Left forelimb (tissue), 1 donor: ENCODE measurements around the gene BABAM1.

Experiments
- DNase-seq: peaks from one replicate; pipeline ENCODE4 v3.0.0-alpha.2; 2018; ENCODE audit warnings: low spot score

BABAM1 gene

DNA sequence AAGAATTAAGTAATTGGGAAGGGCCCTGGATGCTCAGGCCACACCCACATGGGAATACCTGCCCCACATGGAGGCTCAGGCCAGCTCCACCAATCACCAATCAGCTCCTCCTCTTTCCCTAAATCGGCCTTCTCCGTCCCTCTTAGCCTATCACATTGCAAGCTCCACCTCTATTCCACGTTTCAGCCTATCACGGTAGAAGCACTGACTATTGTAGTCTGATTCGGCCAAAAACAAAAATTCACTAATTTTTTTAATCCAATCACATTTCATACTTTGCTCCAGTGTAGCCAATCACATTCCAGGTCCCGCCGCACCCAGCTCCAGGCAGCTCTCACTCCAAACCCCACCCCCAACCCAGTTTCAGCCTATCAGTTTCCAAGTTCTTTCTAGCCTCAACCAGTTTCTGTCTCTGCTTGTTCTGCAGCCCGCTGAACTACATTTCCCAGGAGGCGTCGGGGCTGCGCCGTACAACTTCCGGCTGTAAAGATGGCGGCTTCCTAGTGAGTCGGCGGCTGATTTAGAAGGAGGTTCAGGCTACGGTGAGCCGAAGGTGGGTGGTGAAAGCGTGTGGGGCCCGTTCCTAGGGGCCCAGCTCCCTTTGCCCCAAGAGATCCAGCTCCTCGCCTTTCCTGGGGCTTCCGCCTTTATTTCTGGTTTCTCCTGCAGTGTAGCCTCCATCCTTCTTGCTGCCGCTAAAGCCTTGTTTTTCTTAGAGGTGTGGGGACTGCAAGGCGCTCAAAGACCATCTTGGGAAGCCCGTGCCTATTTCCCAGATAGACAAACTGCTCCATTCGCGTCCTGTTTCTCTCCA lies at the start of gene BABAM1:
Gene BABAM1, plus strand, starts transcription at position 469 of the 814 bp plus-strand sequence. CDS start 1,364 bp downstream, outside the sequence.
- DNase-seq, result peak; percentile 96

DNA sequence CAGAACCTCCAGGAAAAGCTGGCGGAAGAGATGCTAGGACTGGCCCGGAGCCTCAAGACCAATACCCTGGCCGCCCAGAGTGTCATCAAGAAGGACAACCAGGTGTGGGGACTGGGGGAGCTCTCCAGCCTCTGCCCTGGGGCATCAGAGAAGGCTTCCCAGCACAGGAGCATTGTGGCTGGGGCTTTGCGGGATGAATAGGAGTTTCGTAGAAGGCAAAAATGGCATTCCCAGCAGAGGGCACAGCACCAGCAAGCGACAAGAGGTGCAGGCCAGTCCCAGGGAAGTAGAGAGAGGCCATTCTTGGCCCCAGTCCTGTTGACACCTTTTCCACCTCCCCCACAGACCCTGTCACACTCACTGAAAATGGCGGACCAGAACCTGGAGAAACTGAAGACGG lies 48.0 kb upstream of the BABAM1 start:
- no peak for DNase-seq

DNA sequence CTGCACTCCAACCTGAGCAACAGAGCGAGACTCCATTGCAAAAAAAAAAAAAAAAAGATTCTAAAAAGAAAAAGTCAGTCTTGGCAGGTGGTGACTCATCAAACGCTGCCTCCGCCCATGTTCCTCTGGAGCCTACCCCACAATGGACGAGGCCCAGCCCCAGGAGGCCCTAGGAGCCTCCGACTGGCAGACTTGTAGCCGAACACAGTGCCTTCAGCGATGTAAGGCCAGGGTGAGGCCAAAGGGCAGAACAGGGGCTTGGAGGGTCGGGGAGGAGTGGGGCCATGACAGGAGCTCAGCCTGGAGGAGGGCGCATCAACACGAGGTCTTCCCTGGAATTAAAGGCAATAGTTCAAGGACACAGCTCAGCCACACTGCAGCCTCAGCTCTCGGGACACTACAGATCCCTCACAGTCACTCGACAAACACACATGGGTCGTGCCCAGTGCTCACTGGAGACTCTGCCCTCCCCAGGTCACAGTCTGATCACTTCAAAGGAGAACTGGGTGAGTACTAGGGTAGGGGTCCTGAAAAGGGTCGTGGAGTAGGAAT lies 47.0 kb upstream of the BABAM1 start:
- no peak for DNase-seq

DNA sequence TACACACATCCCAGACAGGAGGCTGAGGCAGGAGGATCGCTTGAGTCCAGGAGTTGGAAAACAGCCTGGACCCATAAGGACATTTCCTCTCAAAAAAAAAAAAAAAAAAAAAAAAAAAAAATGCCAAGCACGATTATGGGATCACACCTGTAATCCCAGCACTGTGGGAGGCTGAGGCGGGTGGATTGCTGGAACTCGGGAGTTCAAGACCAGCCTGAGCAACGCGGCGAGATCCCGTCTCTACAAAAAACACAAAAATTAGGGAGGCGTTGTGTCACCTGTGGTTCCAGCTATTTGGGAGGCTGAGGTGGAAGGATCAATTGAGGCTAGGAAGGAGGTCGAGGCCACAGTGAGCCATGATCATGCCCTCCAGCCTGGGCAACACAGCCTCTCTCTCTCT lies 42.2 kb upstream of the BABAM1 start:
- no peak for DNase-seq

DNA sequence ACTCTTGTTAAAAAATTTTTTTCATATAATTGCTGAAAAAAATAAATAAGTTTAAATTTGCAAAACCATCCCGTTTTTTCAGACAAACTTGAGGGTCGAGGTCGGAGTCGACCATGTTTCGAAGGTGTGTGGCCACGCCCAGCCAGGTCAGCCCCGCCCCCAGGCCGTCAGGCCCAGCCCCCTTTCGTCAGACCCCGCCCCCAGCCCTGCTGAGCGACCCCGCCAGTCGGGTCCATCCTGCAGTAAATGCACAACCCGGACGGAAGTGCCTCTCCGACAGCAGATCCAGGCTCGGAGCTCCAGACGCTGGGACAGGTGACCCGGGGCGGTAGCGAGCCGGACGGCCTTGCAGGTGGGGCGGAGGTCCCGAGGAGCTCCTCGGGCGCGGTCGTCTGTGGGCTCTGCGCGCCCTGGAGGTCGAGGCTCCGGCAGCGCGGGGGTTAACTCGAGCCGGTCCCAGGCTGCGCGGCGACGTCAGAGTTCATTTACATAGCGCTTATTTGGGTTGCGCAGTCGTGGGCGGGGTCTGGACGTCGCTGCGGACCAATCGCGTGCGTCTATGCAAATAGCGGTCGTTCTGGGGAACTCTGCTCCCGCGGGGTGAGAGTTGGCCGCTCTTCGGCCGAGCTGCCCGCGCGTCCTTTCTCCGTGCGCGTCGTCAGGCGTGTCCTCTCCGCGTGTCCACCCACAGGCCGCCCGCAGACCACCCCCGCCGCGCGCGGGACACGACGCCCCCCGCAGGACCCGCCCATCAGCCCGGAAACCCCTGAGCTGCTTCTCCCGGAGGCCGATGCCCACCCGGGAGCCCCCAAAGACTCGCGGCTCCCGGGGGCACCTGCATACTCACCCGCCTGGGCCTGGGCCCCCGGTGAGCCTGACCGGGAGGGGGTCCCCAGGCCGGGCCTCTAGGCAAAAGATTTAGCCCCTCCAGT lies 41.0 kb upstream of the BABAM1 start, which contains the start of gene OCEL1:
Gene OCEL1, plus strand, starts transcription at position 225 of the 932 bp plus-strand sequence. Its CDS starts 22 bp downstream, at position 247.
- DNase-seq, result peak; percentile 99

DNA sequence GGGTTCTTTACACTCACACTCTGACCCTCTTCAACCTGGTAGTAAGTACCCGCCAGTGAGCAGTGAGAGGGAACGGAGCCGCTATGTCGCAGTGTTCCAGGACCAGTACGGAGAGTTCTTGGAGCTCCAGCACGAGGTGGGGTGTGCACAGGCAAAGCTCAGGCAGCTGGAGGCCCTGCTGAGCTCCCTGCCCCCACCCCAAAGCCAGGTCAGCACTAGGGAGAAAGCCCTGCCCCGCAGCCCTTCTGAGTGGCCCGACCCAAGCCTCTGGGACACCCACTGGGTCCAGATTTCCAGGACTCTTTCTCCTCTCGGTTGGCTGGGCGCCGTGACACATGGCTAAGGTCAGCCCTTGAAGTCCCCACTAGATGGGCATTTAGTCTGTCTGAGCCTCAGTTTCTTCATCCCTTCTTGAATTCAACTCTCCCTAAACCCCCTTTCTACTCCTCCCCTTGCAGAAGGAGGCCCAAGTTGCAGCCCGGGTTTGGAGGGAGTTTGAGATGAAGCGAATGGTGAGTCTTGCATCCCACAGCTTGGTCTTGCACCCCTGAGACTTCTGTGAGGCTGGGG lies 39.4 kb upstream of the BABAM1 start:
- no peak for DNase-seq

DNA sequence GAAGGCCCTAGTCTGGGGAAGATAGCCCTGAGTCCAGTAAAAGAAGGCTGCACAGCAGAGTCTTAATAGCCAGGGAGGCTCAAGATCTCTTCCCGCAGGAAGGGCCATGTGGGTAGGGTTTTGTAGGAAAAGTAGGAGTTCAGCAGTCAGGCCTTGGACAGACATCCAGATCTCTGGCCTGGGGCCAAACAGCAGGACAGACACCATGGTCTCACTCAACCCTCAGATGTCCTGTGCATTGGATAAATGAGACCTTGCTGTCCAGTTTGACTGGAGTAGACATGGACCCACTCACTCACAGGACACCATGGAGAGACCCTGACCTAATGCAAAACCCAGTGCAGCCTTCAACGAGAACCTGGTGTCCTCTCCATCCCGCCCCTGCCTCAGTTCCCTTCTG lies 37.4 kb upstream of the BABAM1 start:
- no peak for DNase-seq

DNA sequence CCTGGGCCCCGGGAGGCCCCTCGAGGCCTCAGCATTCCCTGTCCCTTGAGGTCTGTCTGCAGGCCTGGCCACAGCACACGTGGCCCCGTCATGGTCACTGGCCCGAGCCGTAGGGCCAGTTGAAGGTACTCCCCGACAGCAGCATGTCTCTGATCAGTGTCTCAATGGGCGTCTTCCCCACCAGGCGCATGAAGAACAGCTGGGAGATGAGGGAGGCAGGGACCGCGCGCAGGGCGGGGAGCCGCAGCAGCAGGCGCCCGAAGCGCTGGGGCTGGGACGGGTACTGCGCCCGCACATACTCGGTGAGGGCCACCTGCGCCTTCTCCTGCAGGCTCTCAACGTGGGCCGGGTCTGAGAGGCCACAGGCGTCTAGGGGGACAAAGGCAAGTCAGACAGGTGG lies 35.0 kb upstream of the BABAM1 start:
- DNase-seq, result no peak

DNA sequence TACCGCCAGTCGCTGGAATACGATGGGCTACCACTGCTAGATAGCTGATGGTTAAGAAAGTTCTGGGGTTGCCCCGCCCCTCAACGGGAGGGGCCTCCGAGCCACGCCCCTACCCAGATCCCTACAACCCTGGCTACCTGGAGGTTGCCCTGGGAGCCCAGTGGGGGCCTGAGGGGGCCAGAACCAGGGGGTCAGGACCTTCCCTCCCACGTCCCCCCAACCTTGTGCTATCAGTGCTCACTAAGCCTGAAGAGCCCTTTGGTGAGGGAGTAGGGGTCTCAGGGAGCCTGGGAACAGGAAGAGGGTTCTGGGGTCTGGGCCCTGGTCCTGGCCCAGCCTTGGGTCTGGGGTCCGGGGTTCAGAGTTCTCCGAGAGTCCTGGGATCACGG lies 32.3 kb upstream of the BABAM1 start:
- no peak for DNase-seq

DNA sequence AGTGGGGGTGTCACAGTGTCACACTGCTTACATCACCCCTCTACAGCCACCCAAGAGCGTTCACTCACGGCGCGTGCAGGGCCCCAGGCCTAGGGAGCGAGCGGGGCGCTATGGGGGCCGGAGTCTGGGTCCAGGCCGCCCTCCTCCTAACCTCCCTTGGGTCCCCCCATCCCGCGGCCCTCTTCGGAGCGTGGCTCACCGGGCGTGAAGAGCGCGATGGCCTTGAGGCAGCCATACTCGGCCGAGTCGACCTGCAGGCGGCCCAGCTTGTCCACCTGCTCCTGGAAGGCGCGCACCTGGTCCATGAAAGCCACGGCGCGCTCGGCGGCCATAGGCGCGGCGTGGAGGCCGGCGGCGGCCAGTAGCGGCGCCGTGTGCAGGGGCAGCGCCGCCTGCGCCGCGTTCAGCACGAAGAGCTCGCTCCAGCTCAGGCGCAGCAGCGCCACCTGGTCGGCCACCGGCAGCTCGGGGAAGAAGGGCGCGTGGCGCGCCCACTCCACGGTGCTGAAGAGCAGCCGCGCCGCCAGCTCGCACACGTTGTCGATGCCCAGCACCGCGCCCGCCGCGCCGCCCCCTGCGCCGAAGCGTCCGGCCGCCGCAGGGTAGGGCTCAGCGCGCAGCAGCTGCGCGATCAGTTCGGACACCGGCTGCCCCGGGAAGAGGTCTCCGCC lies 31.8 kb upstream of the BABAM1 start:
- DNase-seq, result peak; percentile 79

DNA sequence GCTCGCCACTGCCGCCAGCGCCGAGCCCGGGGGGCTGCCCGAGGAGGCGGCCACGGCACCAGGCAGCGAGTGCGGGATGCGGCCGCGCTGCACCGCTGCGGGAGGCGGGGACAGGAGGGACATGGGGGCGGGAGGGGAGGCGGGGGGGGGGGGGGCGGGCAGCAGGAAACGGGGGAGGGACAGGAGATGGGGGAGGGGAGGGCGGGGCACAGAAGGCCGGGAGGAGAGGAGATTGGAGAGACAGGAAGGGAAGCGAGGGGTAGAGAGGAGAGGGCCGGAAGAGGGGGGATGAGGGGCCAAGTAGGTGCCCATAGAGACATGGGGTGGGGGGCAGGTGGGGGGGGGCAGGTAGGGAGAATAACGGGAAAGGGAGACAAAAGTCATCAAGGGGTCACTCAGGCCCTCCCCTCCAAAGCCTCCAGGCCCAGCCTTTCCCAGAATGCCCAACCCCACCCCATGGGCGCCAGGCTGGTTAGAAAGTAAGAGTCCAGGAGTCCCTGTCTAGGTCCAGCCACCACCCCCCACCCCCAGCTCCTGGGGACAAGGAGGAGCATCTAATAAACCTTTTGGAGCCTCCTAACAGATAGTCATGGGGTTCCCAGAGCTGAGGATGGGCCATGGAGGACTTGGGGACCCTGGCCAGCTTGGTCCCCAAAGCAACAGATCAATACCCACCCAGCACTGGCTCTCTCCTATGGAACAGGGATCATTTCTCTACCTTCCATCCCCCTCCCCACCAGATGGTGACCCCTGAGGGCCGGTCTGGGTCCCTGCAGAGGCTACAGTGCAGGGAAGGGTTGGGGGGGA lies 31.1 kb upstream of the BABAM1 start:
- DNase-seq, result no peak

DNA sequence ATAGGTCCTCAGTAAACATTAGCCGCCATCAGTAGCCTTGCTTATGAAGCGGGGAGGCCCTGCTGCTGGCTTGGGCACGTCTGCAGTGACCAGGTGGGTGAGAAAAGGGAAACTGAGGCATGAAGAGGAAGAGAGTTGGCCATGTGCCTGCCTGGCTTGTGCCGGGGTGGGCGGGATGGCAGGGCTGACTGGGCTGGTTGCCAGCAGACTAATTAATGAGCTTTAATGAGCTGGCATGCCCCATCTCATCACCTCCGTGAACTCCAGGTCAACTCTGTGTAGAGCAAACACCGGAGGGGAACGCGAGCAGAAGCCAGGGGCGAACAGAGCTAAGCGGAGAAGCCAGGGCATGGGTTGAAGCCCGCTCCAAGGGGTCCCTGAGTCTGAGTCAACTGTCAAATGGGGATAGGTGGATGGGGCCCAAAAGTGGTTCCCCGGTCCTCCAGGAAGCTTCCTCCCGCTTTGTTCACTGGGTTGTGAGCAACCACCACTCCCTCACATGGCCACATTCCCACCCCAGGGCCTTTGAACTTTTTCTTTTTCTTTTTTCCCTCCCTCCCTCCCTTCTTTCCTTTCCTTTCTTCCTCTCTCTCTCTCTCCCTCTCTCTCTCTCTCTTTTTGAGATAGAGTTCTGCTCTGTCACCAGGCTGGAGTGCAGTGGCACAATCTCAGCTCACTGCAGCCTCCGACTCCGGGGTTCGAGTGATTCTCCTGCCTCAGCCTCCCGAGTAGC lies 30.3 kb upstream of the BABAM1 start:
- DNase-seq, result no peak

DNA sequence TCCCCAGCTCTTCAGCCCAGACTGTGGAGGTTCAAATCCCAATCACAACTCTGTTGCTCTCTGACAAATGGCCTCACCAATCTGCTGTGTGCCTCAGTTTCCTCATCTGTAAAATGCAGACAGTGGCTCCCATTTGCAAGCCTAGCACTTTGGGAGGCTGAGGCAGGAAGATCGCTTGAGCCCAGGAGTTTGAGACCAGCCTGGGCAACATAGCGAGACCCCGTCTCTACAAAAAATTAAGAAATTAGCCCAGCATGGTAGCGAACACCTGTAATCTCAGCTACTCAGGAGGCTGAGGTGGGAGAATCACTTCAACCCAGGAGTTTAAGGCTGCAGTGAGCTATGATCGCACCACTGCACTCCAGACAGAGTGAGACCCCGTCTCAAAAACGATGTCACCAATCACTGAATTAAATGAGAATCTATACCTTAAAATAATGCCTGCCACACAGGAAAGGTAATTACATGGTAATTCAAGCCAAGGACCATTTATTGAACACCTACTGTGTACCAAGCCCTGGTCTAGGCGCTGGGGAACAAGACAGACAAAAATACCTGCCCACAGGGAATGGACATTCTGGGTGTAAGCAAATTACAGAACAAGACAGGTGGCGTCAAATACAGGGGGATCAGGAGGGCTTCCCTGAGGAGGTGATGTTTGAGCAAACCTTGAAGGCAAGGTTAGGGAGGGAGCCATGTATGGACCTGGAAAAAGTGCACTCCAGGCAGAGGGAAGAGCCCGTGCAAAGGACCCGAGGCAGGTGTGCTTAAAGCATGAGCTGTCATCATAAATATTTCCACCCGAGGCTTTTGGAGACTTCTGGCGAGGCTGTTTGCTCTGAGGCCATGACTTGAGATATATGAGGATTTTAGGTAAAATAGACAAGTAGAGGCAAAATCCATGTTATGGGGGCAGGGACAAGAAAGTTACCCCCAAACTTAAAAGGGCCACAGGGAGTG lies 29.2 kb upstream of the BABAM1 start:
- DNase-seq, result no peak

DNA sequence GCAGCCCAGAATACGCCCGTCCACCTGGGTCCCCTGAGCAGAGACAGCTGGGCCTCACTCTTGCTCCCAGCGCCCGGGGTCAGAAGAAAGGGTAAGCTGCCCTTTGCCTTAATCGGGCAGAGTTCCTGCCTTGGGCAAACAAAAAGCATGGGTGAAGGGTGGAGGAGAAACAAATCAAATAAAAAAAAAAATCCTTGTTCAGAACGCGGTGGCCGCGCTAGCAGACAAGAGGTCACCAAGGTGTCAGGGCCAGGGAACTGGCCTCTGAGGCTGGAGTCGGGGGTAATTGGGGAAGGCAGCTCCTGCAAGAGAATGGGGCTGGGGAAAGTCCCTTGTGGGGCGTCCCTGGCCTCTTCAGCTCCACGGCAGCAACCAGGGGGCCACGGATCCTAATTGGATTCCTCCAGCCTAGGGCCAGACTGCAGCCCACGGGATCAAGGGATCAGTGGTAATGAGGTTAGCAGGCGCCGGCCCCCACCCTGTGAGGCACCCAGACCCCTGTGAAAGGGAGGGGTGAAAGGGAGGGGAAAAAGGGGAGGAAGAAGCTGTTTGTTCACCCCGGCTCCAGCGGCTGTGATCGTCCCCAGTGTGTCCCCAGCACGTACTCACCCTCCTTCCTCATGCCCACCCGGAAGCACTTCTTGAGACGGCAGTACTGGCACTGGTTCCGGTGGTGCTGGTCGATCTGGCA lies 27.0 kb upstream of the BABAM1 start:
- no peak for DNase-seq

DNA sequence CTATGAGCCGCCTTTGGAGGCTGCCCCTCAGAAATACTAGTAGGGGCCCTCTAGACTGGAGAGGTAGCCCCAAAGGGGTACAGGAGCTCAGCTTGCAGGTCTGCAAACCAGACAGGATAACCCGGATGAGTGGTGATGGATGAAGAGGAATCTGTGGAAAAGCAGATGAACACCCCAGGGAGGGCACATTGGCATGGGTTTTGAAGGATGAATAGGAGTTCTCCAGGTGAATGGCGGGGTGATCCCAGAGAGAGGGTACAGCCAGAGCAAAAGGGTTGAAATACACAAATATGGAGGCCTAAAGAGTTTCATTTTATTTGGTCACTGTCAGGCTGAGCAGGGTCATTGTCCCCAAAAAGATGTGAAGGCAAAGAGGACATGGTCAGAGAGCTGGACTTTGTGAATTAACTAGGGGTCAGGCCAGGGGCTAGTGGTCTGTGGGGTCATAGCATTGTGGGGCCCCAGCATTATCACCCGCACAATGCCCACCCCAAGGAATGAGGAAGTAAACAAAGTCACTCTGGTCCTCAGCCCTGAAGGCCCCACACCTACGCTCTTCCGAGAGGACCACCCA lies 26.3 kb upstream of the BABAM1 start:
- no peak for DNase-seq

DNA sequence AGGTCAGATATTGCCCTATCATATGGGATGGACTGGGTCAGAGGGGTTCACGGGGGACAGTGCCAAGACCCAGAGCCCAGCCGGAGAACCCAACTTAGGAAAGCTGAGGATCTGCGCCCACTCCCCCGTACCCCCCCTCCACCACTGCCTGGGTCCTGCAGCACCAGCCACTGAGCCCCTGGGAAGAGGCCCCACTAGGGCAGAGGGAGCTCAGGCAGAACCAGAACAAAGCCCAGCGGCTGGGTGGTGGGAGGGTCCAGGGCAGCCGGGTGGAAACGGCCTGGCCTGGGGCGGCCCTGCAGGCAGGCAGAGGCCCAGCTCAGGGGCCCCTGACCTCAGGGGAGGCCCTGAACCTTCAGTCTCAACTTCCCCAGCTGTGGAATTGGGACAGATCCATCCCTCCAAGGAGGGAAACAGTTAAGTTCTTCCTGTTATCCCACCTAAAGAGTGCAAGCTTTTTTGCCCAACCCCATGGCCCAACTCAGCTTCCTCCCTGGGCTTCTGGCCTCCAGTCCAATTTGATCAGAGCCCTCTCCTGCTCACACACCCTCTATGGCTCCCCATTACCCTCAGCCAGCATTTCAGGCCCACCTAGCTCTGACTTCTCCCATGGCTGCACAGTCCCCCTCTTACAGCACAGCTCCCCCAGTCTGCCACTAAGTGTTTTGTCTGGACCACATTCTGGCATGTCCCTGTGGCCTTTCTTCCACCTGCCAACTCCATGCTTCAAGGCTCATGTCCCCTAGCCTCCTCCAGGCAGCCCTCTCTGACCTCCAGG lies 24.6 kb upstream of the BABAM1 start:
- DNase-seq, result no peak

DNA sequence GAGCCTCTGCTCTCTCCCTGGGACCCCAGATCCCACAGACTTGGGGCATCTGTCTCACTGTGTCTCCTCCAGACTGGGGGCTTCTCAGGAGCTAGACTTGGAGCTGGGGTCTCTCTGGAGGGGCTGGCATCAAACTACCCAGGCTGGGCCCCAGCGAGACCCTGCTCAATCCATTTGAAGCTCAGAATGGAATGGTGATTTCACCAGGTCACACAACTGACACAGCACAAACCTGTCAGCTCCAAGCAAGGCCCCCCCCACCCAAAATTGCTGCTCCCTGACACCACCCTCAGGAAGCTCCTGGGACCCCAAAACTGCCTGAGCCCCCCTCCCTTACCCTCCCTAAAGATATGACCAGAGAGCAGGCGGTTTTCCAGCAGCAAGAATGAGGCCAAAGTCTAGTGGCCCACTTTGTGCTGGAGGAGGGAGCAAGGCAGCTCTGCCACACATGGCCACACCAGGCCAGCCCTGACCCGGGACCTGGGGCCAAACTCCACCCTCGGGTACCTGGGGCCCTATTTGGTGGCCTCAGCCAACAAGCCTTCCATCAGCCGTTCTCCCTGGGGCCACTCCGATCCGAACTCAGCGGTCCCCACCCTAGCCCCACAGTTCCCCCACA lies 23.9 kb upstream of the BABAM1 start:
- DNase-seq, result no peak
